OCI-LY7 (cell line): ENCODE results near the gene GTPBP6.

Experiments
- CTCF ChIP-seq: fragments of 200-600 bp; sonication (generic); conservative IDR thresholded peaks from 2 replicates; pipeline ENCODE4 v1.5.1; 2014; ENCODE audit warnings: mild to moderate bottlenecking, antibody characterized with exemption, low read length, moderate library complexity, mixed read lengths
- EZH2phosphoT487 ChIP-seq: fragments of 200-600 bp; sonication (generic); IDR thresholded peaks from 2 replicates; pipeline ENCODE4 v1.6.1; 2018; ENCODE audit warnings: low read depth, borderline replicate concordance, mild to moderate bottlenecking, mixed run types, antibody characterized with exemption, low read length, moderate library complexity, mixed read lengths

- TF ChIP-seq CTCF (no peak), EZH2phosphoT487 (no peak)
These were observed 1.1 kb upstream of the GTPBP6 start for GRCh38 chrX:319579-320125.
